ENCODE measurements around the gene RELCH. TPM values are rescaled to one million over a fixed set of nuclear protein-coding genes. Genes with fewer than 3 reads are reported as not detected.

The RELCH gene
- total and polyA plus RNA-seq, 10 of the 15 experiments (the other 5 are each of a cell fraction or from before 2014, with no cell fraction given) = 3.1 to 23.6 (median 14.5) TPM

DNA sequence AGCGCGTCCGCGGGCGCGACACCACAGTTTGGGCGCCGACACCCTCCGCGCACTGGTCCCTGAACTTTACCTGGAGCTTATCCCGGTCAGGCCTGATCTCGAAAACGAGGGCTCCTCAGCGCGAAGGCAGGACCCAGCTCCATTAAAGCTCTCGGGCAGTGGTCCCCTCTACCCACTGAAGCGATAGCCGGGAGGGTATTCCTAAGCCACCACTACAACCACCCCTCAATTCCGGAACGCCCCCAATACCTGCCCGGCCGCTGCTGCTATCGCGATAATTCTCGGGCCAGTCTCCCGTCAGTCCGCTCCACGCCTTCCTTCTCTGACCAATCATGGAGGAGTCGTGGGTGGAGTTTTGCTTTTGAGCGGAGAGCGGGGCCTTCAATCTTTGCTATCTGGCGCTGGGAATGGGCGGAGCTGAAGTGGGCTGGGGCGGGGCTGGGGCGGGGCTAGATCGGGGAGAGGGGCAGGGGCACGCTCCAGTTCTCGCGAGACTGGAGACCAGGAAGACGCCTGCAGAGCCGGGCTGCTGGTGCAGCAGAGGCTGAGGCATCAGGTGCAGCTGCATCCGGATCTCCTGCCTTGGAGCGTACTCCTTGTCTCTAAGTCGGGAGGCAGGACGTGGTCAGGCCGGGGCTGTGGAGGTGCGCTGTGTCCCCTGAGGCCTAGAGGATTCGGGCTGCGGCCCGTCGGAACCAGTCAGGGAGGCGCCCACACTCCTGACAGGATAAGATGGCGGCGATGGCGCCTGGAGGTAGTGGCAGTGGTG, at the start of gene RELCH, which contains the start of gene PIGN (continued):
- TF ChIP-seq PKNOX1 (IDR thresholded peaks at IDR 0.05) = peak; percentile 97
- 0 out of 2 replicates have a peak, but pooled peaks have one; percentile 41 for TF ChIP-seq CHD1 (IDR thresholded peaks at IDR 0.05; ENCODE audit: low read depth, low read length)
- TF ChIP-seq EZH2 (IDR thresholded peaks at IDR 0.05; ENCODE audit: borderline replicate concordance, control insufficient read depth, low read depth, low read length) = no peak
- 0 out of 2 replicates have a peak, but pooled peaks have one; percentile 17 for TF ChIP-seq IRF4 (IDR thresholded peaks at IDR 0.05; ENCODE audit: low read depth, low read length)
- TF ChIP-seq NFXL1 (IDR thresholded peaks at IDR 0.05; ENCODE audit: borderline replicate concordance) = no peak
- TF ChIP-seq EP300 (IDR thresholded peaks at IDR 0.05; ENCODE audit: borderline replicate concordance in 1 of 2, control insufficient read depth in 1 of 2, low read depth in 2 of 2, low read length in 2 of 2) = no peak
- TF ChIP-seq, protein P1, sequence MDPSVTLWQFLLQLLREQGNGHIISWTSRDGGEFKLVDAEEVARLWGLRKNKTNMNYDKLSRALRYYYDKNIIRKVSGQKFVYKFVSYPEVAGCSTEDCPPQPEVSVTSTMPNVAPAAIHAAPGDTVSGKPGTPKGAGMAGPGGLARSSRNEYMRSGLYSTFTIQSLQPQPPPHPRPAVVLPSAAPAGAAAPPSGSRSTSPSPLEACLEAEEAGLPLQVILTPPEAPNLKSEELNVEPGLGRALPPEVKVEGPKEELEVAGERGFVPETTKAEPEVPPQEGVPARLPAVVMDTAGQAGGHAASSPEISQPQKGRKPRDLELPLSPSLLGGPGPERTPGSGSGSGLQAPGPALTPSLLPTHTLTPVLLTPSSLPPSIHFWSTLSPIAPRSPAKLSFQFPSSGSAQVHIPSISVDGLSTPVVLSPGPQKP (IDR thresholded peaks at IDR 0.05; ENCODE audit: low read depth, low read length) = no peak
- TF ChIP-seq WRNIP1 (IDR thresholded peaks at IDR 0.05; ENCODE audit: borderline replicate concordance, low read depth, low read length) = no peak
- TF ChIP-seq CREB1 (IDR thresholded peaks at IDR 0.05; ENCODE audit: low read depth) = no peak
- TF ChIP-seq YY1 (IDR thresholded peaks at IDR 0.05; ENCODE audit: low read depth, low read length) = peak; percentile 95
- no peak for TF ChIP-seq SREBF2 (IDR thresholded peaks at IDR 0.05; ENCODE audit: low read length)
- no peak for TF ChIP-seq ZNF592 (IDR thresholded peaks at IDR 0.05)
- no peak for TF ChIP-seq KDM1A (IDR thresholded peaks at IDR 0.05; ENCODE audit: borderline replicate concordance)
- TF ChIP-seq YBX1 (IDR thresholded peaks at IDR 0.05) = no peak
- no peak for TF ChIP-seq SRF (IDR thresholded peaks at IDR 0.05; ENCODE audit: low read depth in 2 of 2, low read length in 2 of 2)
- TF ChIP-seq JUND (IDR thresholded peaks at IDR 0.05; ENCODE audit: low read depth, low read length) = no peak
- TF ChIP-seq SIN3A (IDR thresholded peaks at IDR 0.05; ENCODE audit: low read depth, low read length) = peak; percentile 88
- no peak; the same call in 1 of the 2 replicates for TF ChIP-seq RB1 (IDR thresholded peaks at IDR 0.05; ENCODE audit: borderline replicate concordance)
- peak; percentile 92 for TF ChIP-seq PBX3 (IDR thresholded peaks at IDR 0.05; ENCODE audit: insufficient replicate concordance, low read depth, low read length)
- no peak for TF ChIP-seq ZNF384 (IDR thresholded peaks at IDR 0.05; ENCODE audit: borderline replicate concordance, low read depth, low read length)
- no peak for TF ChIP-seq USF2 (IDR thresholded peaks at IDR 0.05; ENCODE audit: borderline replicate concordance, low read depth, low read length)
- TF ChIP-seq BMI1 (IDR thresholded peaks at IDR 0.05; ENCODE audit: borderline replicate concordance) = no peak
